ENCODE results near the gene PIK3CD. TPM values are rescaled to one million over a fixed set of nuclear protein-coding genes. Genes with fewer than 3 reads are reported as not detected.

The PIK3CD gene
- polyA plus RNA-seq, 1 of the 3 experiments (the other 2 are of a cell fraction), result 6.0 TPM

- Histone ChIP-seq H3K36me3 (replicated peaks in 1 of 2; ENCODE audit: control insufficient read depth in 1 of 2, insufficient read depth in 2 of 2, low read length in 1 of 2) (no peaks in the 10 kb centered on the region), H3K27ac (ENCODE audit: low read depth in 2 of 2, low read length in 1 of 2) (no peak overlapping the region), H3K9me2 (no peaks in the 10 kb centered on the region), H3K4me2 (no peak overlapping the region), H3K4me1 (ENCODE audit: control insufficient read depth in 1 of 2, insufficient read depth in 2 of 2, low read depth in 1 of 2, low read length in 1 of 2) (0 out of 4 replicates have a peak, but pooled peaks cover 0 to 6% of the 10 kb centered on the region in 2 experiments), H3F3A (replicated peaks; ENCODE audit: insufficient read depth) (peaks cover 7% of the 10 kb centered on the region), H3K27me3 (ENCODE audit: insufficient read depth) (no peaks in the 10 kb centered on the region), H3K79me2 (ENCODE audit: insufficient read depth) (no peaks in the 10 kb centered on the region), H3K4me3 (ENCODE audit: low read depth in 2 of 2, low read length in 1 of 2) (no peak overlapping the region), H2AFZ (ENCODE audit: low read depth) (no peak overlapping the region), H3K9ac (no peak overlapping the region), H3K9me3 (no peaks in the 10 kb centered on the region), H4K20me1 (ENCODE audit: insufficient read depth) (no peaks in the 10 kb centered on the region)
- POLR2A ChIA-PET, result no interaction called here
- CTCF ChIA-PET, result interaction anchor here (2.3 kb wide), 1 partner anchor 11 kb away, joined by 11 read pairs; no protein-coding TSS in a partner anchor
- whole genome bisulfite sequencing (ENCODE audit: low lambda C conversion rate), result 100% methylated on average over 2 of the region's 8 CpGs
- no peak for TF ChIP-seq MAX (IDR thresholded peaks at IDR 0.05; ENCODE audit: low read depth)
- TF ChIP-seq CHD2 (IDR thresholded peaks at IDR 0.05; ENCODE audit: low read length, partially characterized antibody), result no peak
- no peak for TF ChIP-seq FOXJ3 (CRISPR knock-in tag; IDR thresholded peaks at IDR 0.05)
- no peak for TF ChIP-seq RXRA (IDR thresholded peaks at IDR 0.05; ENCODE audit: borderline replicate concordance, low read depth)
- TF ChIP-seq, protein P1, sequence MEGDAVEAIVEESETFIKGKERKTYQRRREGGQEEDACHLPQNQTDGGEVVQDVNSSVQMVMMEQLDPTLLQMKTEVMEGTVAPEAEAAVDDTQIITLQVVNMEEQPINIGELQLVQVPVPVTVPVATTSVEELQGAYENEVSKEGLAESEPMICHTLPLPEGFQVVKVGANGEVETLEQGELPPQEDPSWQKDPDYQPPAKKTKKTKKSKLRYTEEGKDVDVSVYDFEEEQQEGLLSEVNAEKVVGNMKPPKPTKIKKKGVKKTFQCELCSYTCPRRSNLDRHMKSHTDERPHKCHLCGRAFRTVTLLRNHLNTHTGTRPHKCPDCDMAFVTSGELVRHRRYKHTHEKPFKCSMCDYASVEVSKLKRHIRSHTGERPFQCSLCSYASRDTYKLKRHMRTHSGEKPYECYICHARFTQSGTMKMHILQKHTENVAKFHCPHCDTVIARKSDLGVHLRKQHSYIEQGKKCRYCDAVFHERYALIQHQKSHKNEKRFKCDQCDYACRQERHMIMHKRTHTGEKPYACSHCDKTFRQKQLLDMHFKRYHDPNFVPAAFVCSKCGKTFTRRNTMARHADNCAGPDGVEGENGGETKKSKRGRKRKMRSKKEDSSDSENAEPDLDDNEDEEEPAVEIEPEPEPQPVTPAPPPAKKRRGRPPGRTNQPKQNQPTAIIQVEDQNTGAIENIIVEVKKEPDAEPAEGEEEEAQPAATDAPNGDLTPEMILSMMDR (IDR thresholded peaks at IDR 0.05), result no peak
- no peak for TF ChIP-seq IRF3 (IDR thresholded peaks at IDR 0.05; ENCODE audit: low read depth, low read length)
- TF ChIP-seq, protein P2, sequence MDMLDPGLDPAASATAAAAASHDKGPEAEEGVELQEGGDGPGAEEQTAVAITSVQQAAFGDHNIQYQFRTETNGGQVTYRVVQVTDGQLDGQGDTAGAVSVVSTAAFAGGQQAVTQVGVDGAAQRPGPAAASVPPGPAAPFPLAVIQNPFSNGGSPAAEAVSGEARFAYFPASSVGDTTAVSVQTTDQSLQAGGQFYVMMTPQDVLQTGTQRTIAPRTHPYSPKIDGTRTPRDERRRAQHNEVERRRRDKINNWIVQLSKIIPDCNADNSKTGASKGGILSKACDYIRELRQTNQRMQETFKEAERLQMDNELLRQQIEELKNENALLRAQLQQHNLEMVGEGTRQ (IDR thresholded peaks at IDR 0.05; ENCODE audit: borderline replicate concordance, low read depth, low read length), result no peak
- no peak for TF ChIP-seq JUND (IDR thresholded peaks at IDR 0.05)
- TF ChIP-seq ELF1 (IDR thresholded peaks at IDR 0.05), result no peak
- no peak for TF ChIP-seq RAD21 (IDR thresholded peaks at IDR 0.05; ENCODE audit: low read length)
- TF ChIP-seq, protein P3, sequence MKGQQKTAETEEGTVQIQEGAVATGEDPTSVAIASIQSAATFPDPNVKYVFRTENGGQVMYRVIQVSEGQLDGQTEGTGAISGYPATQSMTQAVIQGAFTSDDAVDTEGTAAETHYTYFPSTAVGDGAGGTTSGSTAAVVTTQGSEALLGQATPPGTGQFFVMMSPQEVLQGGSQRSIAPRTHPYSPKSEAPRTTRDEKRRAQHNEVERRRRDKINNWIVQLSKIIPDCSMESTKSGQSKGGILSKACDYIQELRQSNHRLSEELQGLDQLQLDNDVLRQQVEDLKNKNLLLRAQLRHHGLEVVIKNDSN (IDR thresholded peaks at IDR 0.05; ENCODE audit: borderline replicate concordance, low read depth), result no peak
- TF ChIP-seq, protein P4, sequence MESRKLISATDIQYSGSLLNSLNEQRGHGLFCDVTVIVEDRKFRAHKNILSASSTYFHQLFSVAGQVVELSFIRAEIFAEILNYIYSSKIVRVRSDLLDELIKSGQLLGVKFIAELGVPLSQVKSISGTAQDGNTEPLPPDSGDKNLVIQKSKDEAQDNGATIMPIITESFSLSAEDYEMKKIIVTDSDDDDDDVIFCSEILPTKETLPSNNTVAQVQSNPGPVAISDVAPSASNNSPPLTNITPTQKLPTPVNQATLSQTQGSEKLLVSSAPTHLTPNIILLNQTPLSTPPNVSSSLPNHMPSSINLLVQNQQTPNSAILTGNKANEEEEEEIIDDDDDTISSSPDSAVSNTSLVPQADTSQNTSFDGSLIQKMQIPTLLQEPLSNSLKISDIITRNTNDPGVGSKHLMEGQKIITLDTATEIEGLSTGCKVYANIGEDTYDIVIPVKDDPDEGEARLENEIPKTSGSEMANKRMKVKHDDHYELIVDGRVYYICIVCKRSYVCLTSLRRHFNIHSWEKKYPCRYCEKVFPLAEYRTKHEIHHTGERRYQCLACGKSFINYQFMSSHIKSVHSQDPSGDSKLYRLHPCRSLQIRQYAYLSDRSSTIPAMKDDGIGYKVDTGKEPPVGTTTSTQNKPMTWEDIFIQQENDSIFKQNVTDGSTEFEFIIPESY (IDR thresholded peaks at IDR 0.05; ENCODE audit: borderline replicate concordance, low read depth), result no peak
- TF ChIP-seq MEF2A (IDR thresholded peaks at IDR 0.05; ENCODE audit: borderline replicate concordance, low read depth), result no peak
- TF ChIP-seq POLR2AphosphoS5 (IDR thresholded peaks at IDR 0.05; ENCODE audit: low read depth, low read length), result no peak
- no peak for TF ChIP-seq REST (IDR thresholded peaks at IDR 0.05; ENCODE audit: low read depth, low read length)
- no peak for TF ChIP-seq NFIC (IDR thresholded peaks at IDR 0.05; ENCODE audit: borderline replicate concordance)
- no peak for TF ChIP-seq SMC3 (IDR thresholded peaks at IDR 0.05; ENCODE audit: low read depth, low read length)
- TF ChIP-seq GATA2 (CRISPR knock-in tag; IDR thresholded peaks at IDR 0.05), result no peak
- TF ChIP-seq FOSL2 (IDR thresholded peaks at IDR 0.05; ENCODE audit: borderline replicate concordance, low read depth), result no peak
- TF ChIP-seq YY1 (IDR thresholded peaks at IDR 0.05; ENCODE audit: low read depth), result no peak
- no peak for DNase-seq
Measured at GRCh38 chr1:9710037-9710436, 58.5 kb downstream of the PIK3CD start.

Data from SK-N-SH (cell line).